OCI-LY7 (cell line): Measurements from ENCODE around the gene SERPING1. TPM values are rescaled to one million over a fixed set of nuclear protein-coding genes. Genes with fewer than 3 reads are reported as not detected.
"Not testable (repeated sequence)": the region's sequence is repeated elsewhere in the genome, so short reads cannot be mapped to it uniquely, and the experiment has no call there.

ENCODE experiments used
- BruUV-seq: library from RNA; stranded (reverse); fragments of 400-500 nt; replicated peaks from 2 replicates; lab custom pipeline; 2021; lab: Mats Ljungman, UMichigan
- CTCF ChIA-PET: fragments of 300-600 bp; sonication (Branson Sonifier 250); formaldehyde crosslinking; loops from one replicate; lab custom pipeline; 2022; ENCODE audit warnings: antibody characterized with exemption; ENCODE audit not compliant: unreplicated experiment; lab: Charles Lee
- POLR2A ChIA-PET: fragments of 300-600 bp; sonication (Branson Sonifier 250); formaldehyde crosslinking; loops from one replicate; lab custom pipeline; 2022; ENCODE audit warnings: antibody characterized with exemption; lab: Charles Lee
- DNase-seq: peaks from one replicate; pipeline ENCODE4 v3.0.0-alpha.2; 2015; ENCODE audit warnings: low spot score
- H2AFZ ChIP-seq: fragments of 200-600 bp; sonication (generic), shearing (Covaris generic); 2 replicates; pipeline ENCODE4 v1.6.1; 2014; ENCODE audit warnings: mild to moderate bottlenecking, antibody characterized with exemption, low read length, moderate library complexity
- H3K27ac ChIP-seq: fragments of 200-600 bp; sonication (generic); 2 replicates; pipeline ENCODE4 v1.5.1; 2014; ENCODE audit warnings: mixed run types, low read depth, mild to moderate bottlenecking, moderate library complexity, low read length, inconsistent platforms; ENCODE audit not compliant: poor library complexity, severe bottlenecking
- H3K36me3 ChIP-seq: fragments of 200-600 bp; sonication (generic); 2 replicates; pipeline ENCODE4 v1.6.1; 2014; ENCODE audit warnings: mild to moderate bottlenecking, antibody characterized with exemption, low read length, moderate library complexity, mixed read lengths; ENCODE audit not compliant: insufficient read depth
- H3K4me1 ChIP-seq: fragments of 200-600 bp; sonication (generic); 2 replicates; pipeline ENCODE4 v1.5.1; 2014; ENCODE audit warnings: mild to moderate bottlenecking, low read length; ENCODE audit not compliant: insufficient read depth, poor library complexity, severe bottlenecking
- H3K4me2 ChIP-seq: fragments of 200-600 bp; sonication (generic); 2 replicates; pipeline ENCODE4 v1.6.1; 2014; ENCODE audit warnings: mild to moderate bottlenecking, low read length
- H3K4me3 ChIP-seq: fragments of 200-600 bp; sonication (generic); 2 replicates; pipeline ENCODE4 v1.5.1; 2014; ENCODE audit warnings: mild to moderate bottlenecking, low read depth, low read length; ENCODE audit not compliant: poor library complexity, severe bottlenecking
- H3K79me2 ChIP-seq: fragments of 200-600 bp; sonication (generic); 2 replicates; pipeline ENCODE4 v1.6.1; 2016; ENCODE audit warnings: low read depth, mild to moderate bottlenecking, low read length, moderate library complexity, mixed read lengths; ENCODE audit not compliant: insufficient read depth
- H3K9me2 ChIP-seq: fragments of 200-600 bp; sonication (generic); 2 replicates; pipeline ENCODE4 v1.6.1; 2016; ENCODE audit warnings: mild to moderate bottlenecking, low read length, mixed read lengths; ENCODE audit not compliant: insufficient read depth
- H3K9me3 ChIP-seq: fragments of 200-600 bp; sonication (generic); 2 replicates; pipeline ENCODE4 v1.6.1; 2014; ENCODE audit warnings: mild to moderate bottlenecking, mixed run types, low read length, mixed read lengths
- H4K20me1 ChIP-seq: fragments of 200-600 bp; sonication (generic); 2 replicates; pipeline ENCODE4 v1.6.1; 2014; ENCODE audit warnings: mild to moderate bottlenecking, antibody characterized with exemption, low read length, moderate library complexity, mixed read lengths; ENCODE audit not compliant: insufficient read depth
- EZH2phosphoT487 ChIP-seq: fragments of 200-600 bp; sonication (generic); IDR thresholded peaks from 2 replicates; pipeline ENCODE4 v1.6.1; 2018; ENCODE audit warnings: low read depth, borderline replicate concordance, mild to moderate bottlenecking, mixed run types, antibody characterized with exemption, low read length, moderate library complexity, mixed read lengths
- intact Hi-C: fragments of 100-400 bp; cut with micrococcal nuclease; formaldehyde crosslinking; loops from one replicate; pipeline ENCODE4 v1.10.0; 2022; ENCODE audit not compliant: unreplicated experiment
- total RNA-seq, 2 experiments: library from RNA; depleted of rRNA in 1 of 2; stranded (reverse); fragments of >200 nt in 1 of 2; shearing (Covaris generic) in 1 of 2; gene quantifications; 2 replicates each; pipeline ENCODE4 v1.2.3, GENCODE V29; 2014 to 2022
- TF ChIP-seq, protein P1 (sequence below): fragments of 200-600 bp; sonication (generic); conservative IDR thresholded peaks from 2 replicates; pipeline ENCODE4 v1.5.1; 2014; ENCODE audit warnings: mild to moderate bottlenecking, antibody characterized with exemption, low read length, moderate library complexity, mixed read lengths

Gene SERPING1
- total RNA-seq, 2 experiments from 2014 or later = not detected

DNA sequence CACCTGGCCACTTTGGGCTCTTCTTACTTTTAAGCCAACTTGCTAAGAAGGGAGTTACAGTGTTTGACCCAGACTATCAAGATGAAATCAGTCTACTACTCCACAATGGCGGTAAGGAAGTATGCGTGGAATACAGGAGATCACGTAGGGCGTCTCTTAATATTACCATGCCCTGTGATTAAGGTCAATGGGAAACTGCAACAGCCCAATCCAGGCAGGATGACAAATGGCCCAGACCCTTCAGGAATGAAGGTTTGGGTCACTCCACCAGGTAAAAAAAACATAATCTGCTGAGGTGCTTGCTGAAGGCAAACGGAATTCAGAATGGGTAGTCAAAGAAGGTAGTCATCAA lies 53.2 kb downstream of the SERPING1 start:
- CTCF ChIA-PET = no interaction called here
- POLR2A ChIA-PET = no interaction called here

GRCh38 chr11:57651408-57651807 lies 53.9 kb downstream of the SERPING1 start:
- Histone ChIP-seq H3K27ac (no peak overlapping the region), H4K20me1 (no peaks in the 10 kb centered on the region), H3K4me3 (no peak overlapping the region), H3K36me3 (no peaks in the 10 kb centered on the region), H3K9me2 (no peaks in the 10 kb centered on the region), H3K79me2 (no peaks in the 10 kb centered on the region), H3K4me2 (no peak overlapping the region), H3K9me3 (no peaks in the 10 kb centered on the region), H3K4me1 (peaks cover 23% of the 10 kb centered on the region), H2AFZ (no peak overlapping the region)
- POLR2A ChIA-PET = interaction anchor here (0.8 to 1.1 kb wide), 2 partner anchors 11 to 19 kb away, joined by 5 read pairs; no protein-coding TSS in a partner anchor
- DNase-seq = no peak
- BruUV-seq = no TSS peak
- TF ChIP-seq, protein P1, sequence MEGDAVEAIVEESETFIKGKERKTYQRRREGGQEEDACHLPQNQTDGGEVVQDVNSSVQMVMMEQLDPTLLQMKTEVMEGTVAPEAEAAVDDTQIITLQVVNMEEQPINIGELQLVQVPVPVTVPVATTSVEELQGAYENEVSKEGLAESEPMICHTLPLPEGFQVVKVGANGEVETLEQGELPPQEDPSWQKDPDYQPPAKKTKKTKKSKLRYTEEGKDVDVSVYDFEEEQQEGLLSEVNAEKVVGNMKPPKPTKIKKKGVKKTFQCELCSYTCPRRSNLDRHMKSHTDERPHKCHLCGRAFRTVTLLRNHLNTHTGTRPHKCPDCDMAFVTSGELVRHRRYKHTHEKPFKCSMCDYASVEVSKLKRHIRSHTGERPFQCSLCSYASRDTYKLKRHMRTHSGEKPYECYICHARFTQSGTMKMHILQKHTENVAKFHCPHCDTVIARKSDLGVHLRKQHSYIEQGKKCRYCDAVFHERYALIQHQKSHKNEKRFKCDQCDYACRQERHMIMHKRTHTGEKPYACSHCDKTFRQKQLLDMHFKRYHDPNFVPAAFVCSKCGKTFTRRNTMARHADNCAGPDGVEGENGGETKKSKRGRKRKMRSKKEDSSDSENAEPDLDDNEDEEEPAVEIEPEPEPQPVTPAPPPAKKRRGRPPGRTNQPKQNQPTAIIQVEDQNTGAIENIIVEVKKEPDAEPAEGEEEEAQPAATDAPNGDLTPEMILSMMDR = no peak
- no peak for TF ChIP-seq EZH2phosphoT487
- intact Hi-C loops = no loop called here
- CTCF ChIA-PET = no interaction called here

More for the DNA sequence above, 53.2 kb downstream of the SERPING1 start:
- Histone ChIP-seq H3K27ac (no peak overlapping the region), H2AFZ (peak overlapping the region; percentile 30; the same call in 1 of the 2 replicates), H3K36me3 (no peaks in the 10 kb centered on the region), H3K79me2 (no peaks in the 10 kb centered on the region), H3K9me3 (no peaks in the 10 kb centered on the region), H4K20me1 (no peaks in the 10 kb centered on the region), H3K4me2 (no peak overlapping the region), H3K4me3 (no peak overlapping the region), H3K9me2 (no peaks in the 10 kb centered on the region), H3K4me1 (peaks cover 23% of the 10 kb centered on the region)
- TF ChIP-seq, protein P1 = no peak
- no peak for TF ChIP-seq EZH2phosphoT487
- intact Hi-C loops = no loop called here
- BruUV-seq = no TSS peak
- no peak for DNase-seq

DNA sequence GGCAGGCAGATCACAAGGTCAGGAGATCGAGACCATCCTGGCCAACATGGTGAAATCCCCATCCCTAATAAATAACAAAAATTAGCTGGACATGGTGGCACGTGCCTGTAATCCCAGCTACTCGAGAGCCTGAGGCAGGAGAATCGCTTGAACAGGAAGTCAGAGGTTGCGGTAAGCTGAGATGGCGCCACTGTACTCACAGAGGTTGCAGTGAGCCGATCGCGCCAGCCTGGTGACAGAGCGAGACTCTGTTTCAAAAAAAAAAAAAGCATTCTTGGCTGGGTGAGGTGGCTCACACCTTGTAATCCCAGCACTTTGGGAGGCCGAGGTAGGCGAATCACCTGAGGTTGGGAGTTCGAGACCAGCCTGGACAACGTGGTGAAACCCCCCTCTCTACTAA lies 54.7 kb downstream of the SERPING1 start:
- H3K27ac ChIP-seq, H2AFZ ChIP-seq, H3K4me2 ChIP-seq, H3K36me3 ChIP-seq, H3K79me2 ChIP-seq, intact Hi-C loops, BruUV-seq, DNase-seq, CTCF ChIA-PET, H3K9me3 ChIP-seq, H4K20me1 ChIP-seq, H3K4me3 ChIP-seq, H3K9me2 ChIP-seq: not testable (repeated sequence)
- POLR2A ChIA-PET = interaction anchor here (0.8 to 1.1 kb wide), 2 partner anchors 12 to 19 kb away, joined by 5 read pairs; no protein-coding TSS in a partner anchor
- H3K4me1 ChIP-seq = peaks cover 30% of the 10 kb centered on the region
